ENCODE results near the gene ANO6. TPM values are rescaled to one million over a fixed set of nuclear protein-coding genes. Genes with fewer than 3 reads are reported as not detected.
A peak's percentile ranks its signal among the peaks of the same experiment; 100 is the strongest.

The ANO6 gene
- total RNA-seq, 1 donor from 2014 or later: 32.0 TPM

- Mint-ChIP-seq H3K36me3 (ENCODE audit: low read depth) (peaks cover 5% of the 10 kb centered on the region), H3K4me3 (peak overlapping the region; percentile 99), H3K9me3 (no peaks in the 10 kb centered on the region), H3K27me3 (ENCODE audit: low read depth) (no peaks in the 10 kb centered on the region), H3K27ac (ENCODE audit: unreplicated experiment) (peak overlapping the region; percentile 99), H3K4me1 (peaks cover 56% of the 10 kb centered on the region)
- DNase-seq (ENCODE audit: low read depth, low spot score): no peak
- TF ChIP-seq CTCF (conservative IDR thresholded peaks at IDR 0.05): no peak
These were observed 1.1 kb downstream of the ANO6 start for GRCh38 chr12:45216983-45217485.

- H3K4me3 Mint-ChIP-seq: peak overlapping the region; percentile 99
- peaks cover 8% of the 10 kb centered on the region for H3K36me3 Mint-ChIP-seq (ENCODE audit: low read depth)
- peaks cover 60% of the 10 kb centered on the region for H3K4me1 Mint-ChIP-seq
These were observed 2.0 kb downstream of the ANO6 start for GRCh38 chr12:45217846-45218245.

GRCh38 chr12:45219621-45220020 lies 3.7 kb downstream of the ANO6 start:
- H3K27me3 Mint-ChIP-seq (ENCODE audit: low read depth): no peaks in the 10 kb centered on the region
- no peak for TF ChIP-seq CTCF (conservative IDR thresholded peaks at IDR 0.05)
- DNase-seq (ENCODE audit: low read depth, low spot score): no peak
- H3K36me3 Mint-ChIP-seq (ENCODE audit: low read depth): peaks cover 8% of the 10 kb centered on the region
- peak overlapping the region; percentile 43 for H3K4me3 Mint-ChIP-seq
- H3K27ac Mint-ChIP-seq (ENCODE audit: unreplicated experiment): no peak overlapping the region
- H3K9me3 Mint-ChIP-seq: no peaks in the 10 kb centered on the region
- H3K4me1 Mint-ChIP-seq: peaks cover 60% of the 10 kb centered on the region

More at GRCh38 chr12:45217846-45218245, 2.0 kb downstream of the ANO6 start:
- Mint-ChIP-seq H3K27ac (ENCODE audit: unreplicated experiment) (no peak overlapping the region), H3K9me3 (no peaks in the 10 kb centered on the region), H3K27me3 (ENCODE audit: low read depth) (no peaks in the 10 kb centered on the region)
- no peak for DNase-seq (ENCODE audit: low read depth, low spot score)
- TF ChIP-seq CTCF (conservative IDR thresholded peaks at IDR 0.05): no peak

GRCh38 chr12:45220363-45220931 lies 4.6 kb downstream of the ANO6 start:
- H3K27ac Mint-ChIP-seq (ENCODE audit: unreplicated experiment): no peak overlapping the region
- H3K27me3 Mint-ChIP-seq (ENCODE audit: low read depth): no peaks in the 10 kb centered on the region
- no peak for TF ChIP-seq CTCF (conservative IDR thresholded peaks at IDR 0.05)
- peaks cover 8% of the 10 kb centered on the region for H3K36me3 Mint-ChIP-seq (ENCODE audit: low read depth)
- H3K9me3 Mint-ChIP-seq: no peaks in the 10 kb centered on the region
- peaks cover 57% of the 10 kb centered on the region for H3K4me1 Mint-ChIP-seq
- peak overlapping the region; percentile 43 for H3K4me3 Mint-ChIP-seq
- DNase-seq (ENCODE audit: low read depth, low spot score): no peak

- Mint-ChIP-seq H3K27me3 (ENCODE audit: low read depth) (no peaks in the 10 kb centered on the region), H3K36me3 (ENCODE audit: low read depth) (peaks cover 8% of the 10 kb centered on the region), H3K4me1 (peaks cover 55% of the 10 kb centered on the region), H3K9me3 (no peaks in the 10 kb centered on the region), H3K27ac (ENCODE audit: unreplicated experiment) (no peak overlapping the region), H3K4me3 (no peak overlapping the region)
- TF ChIP-seq CTCF (conservative IDR thresholded peaks at IDR 0.05): no peak
- DNase-seq (ENCODE audit: low read depth, low spot score): no peak
These were observed 5.1 kb downstream of the ANO6 start for GRCh38 chr12:45220969-45221368.

All from neural crest cell (in vitro differentiated cells).